Immature natural killer cell (primary cell): ENCODE data around the gene KLK15. TPM values are rescaled to one million over a fixed set of nuclear protein-coding genes. Genes with fewer than 3 reads are reported as not detected.
A peak's percentile ranks its signal among the peaks of the same experiment; 100 is the strongest.

Experiments
- DNase-seq, 3 donors: peaks; one replicate each; pipeline ENCODE4 v3.0.0; 2022; ENCODE audit warnings: mixed read lengths in 1 of 3
- H3K27ac Mint-ChIP-seq, 6 donors: one replicate each; pipeline ENCODE4 v1.8.0; 2020; ENCODE audit warnings: mixed read lengths in 6 of 6, mild to moderate bottlenecking in 5 of 6, inconsistent platforms in 4 of 6, moderate library complexity in 3 of 6
- H3K27me3 Mint-ChIP-seq, 3 donors: one replicate each; pipeline ENCODE4 v1.8.0; 2020 to 2021; ENCODE audit warnings: low read depth in 3 of 3, mild to moderate bottlenecking in 3 of 3, mixed read lengths in 3 of 3, moderate library complexity in 3 of 3, inconsistent platforms in 1 of 3
- H3K36me3 Mint-ChIP-seq, 3 donors: one replicate each; pipeline ENCODE4 v1.8.0; 2020; ENCODE audit warnings: mixed read lengths in 3 of 3, inconsistent platforms in 2 of 3, mild to moderate bottlenecking in 2 of 3
- H3K4me1 Mint-ChIP-seq, 2 donors: one replicate each; pipeline ENCODE4 v1.8.0; 2020; ENCODE audit warnings: inconsistent platforms in 2 of 2, mild to moderate bottlenecking in 2 of 2, mixed read lengths in 2 of 2, moderate library complexity in 1 of 2
- H3K4me3 Mint-ChIP-seq, 5 donors: one replicate each; pipeline ENCODE4 v1.8.0; 2020; ENCODE audit warnings: mild to moderate bottlenecking in 5 of 5, mixed read lengths in 5 of 5, inconsistent platforms in 3 of 5, moderate library complexity in 3 of 5
- H3K9me3 Mint-ChIP-seq, 6 donors: one replicate each; pipeline ENCODE4 v1.8.0; 2020; ENCODE audit warnings: mild to moderate bottlenecking in 6 of 6, mixed read lengths in 6 of 6, inconsistent platforms in 4 of 6, moderate library complexity in 3 of 6
- polyA plus RNA-seq, 3 donors: library from polyadenylated mRNA; unstranded; fragments of 300-500 nt; fragmentation: Illumina TruSeq; gene quantifications; one replicate each; pipeline ENCODE4 v1.2.3, GENCODE V29; 2021

Gene KLK15
- polyA plus RNA-seq, 3 donors from 2014 or later, result not detected

- H3K9me3 Mint-ChIP-seq, result no peaks in the 10 kb centered on the region
- peaks cover 6 to 14% (median 13%) of the 10 kb centered on the region in 3 donors for H3K27me3 Mint-ChIP-seq
- peaks cover 26 to 46% of the 10 kb centered on the region in 2 donors for H3K4me1 Mint-ChIP-seq
- H3K4me3 Mint-ChIP-seq, result peak overlapping the region; percentile 96 to 100 (median 99)
- peak; percentile 99 for DNase-seq
- peak overlapping the region; percentile 97 to 100 (median 100) for H3K27ac Mint-ChIP-seq
- peaks cover 5 to 7% (median 5%) of the 10 kb centered on the region in 3 donors for H3K36me3 Mint-ChIP-seq
Observed at GRCh38 chr19:50804420-50805272, 28.7 kb downstream of the KLK15 start.

GRCh38 chr19:50803633-50804419 lies 29.5 kb downstream of the KLK15 start:
- H3K4me1 Mint-ChIP-seq, result peaks cover 26 to 46% of the 10 kb centered on the region in 2 donors
- H3K4me3 Mint-ChIP-seq, result peak overlapping the region; percentile 96 to 100 (median 99)
- H3K36me3 Mint-ChIP-seq, result peaks cover 5 to 7% (median 5%) of the 10 kb centered on the region in 3 donors
- H3K27ac Mint-ChIP-seq, result peak overlapping the region; percentile 97 to 100 (median 100)
- H3K9me3 Mint-ChIP-seq, result no peaks in the 10 kb centered on the region
- no peak for DNase-seq
- peaks cover 6 to 14% (median 13%) of the 10 kb centered on the region in 3 donors for H3K27me3 Mint-ChIP-seq

- no peak overlapping the region for H3K27ac Mint-ChIP-seq
- peaks cover 5 to 7% (median 5%) of the 10 kb centered on the region in 3 donors for H3K36me3 Mint-ChIP-seq
- peaks cover 26 to 42% of the 10 kb centered on the region in 2 donors for H3K4me1 Mint-ChIP-seq
- no peak for DNase-seq
- H3K4me3 Mint-ChIP-seq, result peak overlapping the region in 1 of 5 donors; percentile 1
- no peaks in the 10 kb centered on the region for H3K9me3 Mint-ChIP-seq
- H3K27me3 Mint-ChIP-seq, result peaks cover 5 to 11% (median 11%) of the 10 kb centered on the region in 3 donors
Observed at GRCh38 chr19:50801107-50801506, 32.3 kb downstream of the KLK15 start.

- peaks cover 16 to 26% of the 10 kb centered on the region in 2 donors for H3K4me1 Mint-ChIP-seq
- H3K36me3 Mint-ChIP-seq, result peaks cover 5 to 7% (median 5%) of the 10 kb centered on the region in 3 donors
- no peak overlapping the region for H3K4me3 Mint-ChIP-seq
- H3K27ac Mint-ChIP-seq, result no peak overlapping the region
- H3K27me3 Mint-ChIP-seq, result peaks cover 6 to 9% (median 6%) of the 10 kb centered on the region in 3 donors
- no peak for DNase-seq
- no peaks in the 10 kb centered on the region for H3K9me3 Mint-ChIP-seq
Observed at GRCh38 chr19:50799547-50799851, 33.9 kb downstream of the KLK15 start.

GRCh38 chr19:50798659-50799546 lies 34.5 kb downstream of the KLK15 start:
- no peak for DNase-seq

GRCh38 chr19:50797781-50798658 lies 35.4 kb downstream of the KLK15 start:
- Mint-ChIP-seq H3K27ac (no peak overlapping the region), H3K4me1 (peaks cover 5 to 11% of the 10 kb centered on the region in 2 donors), H3K27me3 (peaks cover 0 to 3% (median 3%) of the 10 kb centered on the region in 3 donors), H3K36me3 (peaks cover 5 to 7% (median 5%) of the 10 kb centered on the region in 3 donors), H3K4me3 (no peak overlapping the region), H3K9me3 (no peaks in the 10 kb centered on the region)
- no peak for DNase-seq

More at GRCh38 chr19:50798659-50799546, 34.5 kb downstream of the KLK15 start:
- Mint-ChIP-seq H3K27me3 (peaks cover 2 to 6% (median 3%) of the 10 kb centered on the region in 3 donors), H3K4me3 (no peak overlapping the region), H3K27ac (no peak overlapping the region), H3K36me3 (peaks cover 5 to 7% (median 5%) of the 10 kb centered on the region in 3 donors), H3K9me3 (no peaks in the 10 kb centered on the region), H3K4me1 (peaks cover 13 to 20% of the 10 kb centered on the region in 2 donors)

GRCh38 chr19:50797429-50797780 lies 36.0 kb downstream of the KLK15 start:
- H3K9me3 Mint-ChIP-seq, result no peaks in the 10 kb centered on the region
- no peak for DNase-seq
- no peak overlapping the region for H3K4me3 Mint-ChIP-seq
- H3K27ac Mint-ChIP-seq, result no peak overlapping the region
- peaks cover 2 to 6% of the 10 kb centered on the region in 2 donors for H3K4me1 Mint-ChIP-seq
- peaks cover 5 to 7% (median 5%) of the 10 kb centered on the region in 3 donors for H3K36me3 Mint-ChIP-seq
- peaks cover under 1 to 3% (median 3%) of the 10 kb centered on the region in 3 donors for H3K27me3 Mint-ChIP-seq

- peaks cover 0 to 6% of the 10 kb centered on the region in 2 donors for H3K4me1 Mint-ChIP-seq
- H3K36me3 Mint-ChIP-seq, result peaks cover 5 to 7% (median 5%) of the 10 kb centered on the region in 3 donors
- H3K4me3 Mint-ChIP-seq, result no peak overlapping the region
- no peak overlapping the region for H3K27ac Mint-ChIP-seq
- DNase-seq, result no peak
- H3K9me3 Mint-ChIP-seq, result no peaks in the 10 kb centered on the region
- H3K27me3 Mint-ChIP-seq, result peaks cover 3% of the 10 kb centered on the region in 3 donors
Observed at GRCh38 chr19:50796634-50797428, 36.5 kb downstream of the KLK15 start.

GRCh38 chr19:50796128-50796633 lies 37.2 kb downstream of the KLK15 start:
- Mint-ChIP-seq H3K27me3 (peaks cover 3 to 4% (median 3%) of the 10 kb centered on the region in 3 donors), H3K27ac (no peak overlapping the region), H3K4me1 (peaks cover 0 to 4% of the 10 kb centered on the region in 2 donors), H3K9me3 (no peaks in the 10 kb centered on the region), H3K36me3 (peaks cover 4 to 7% (median 5%) of the 10 kb centered on the region in 3 donors), H3K4me3 (no peak overlapping the region)
- no peak for DNase-seq

- Mint-ChIP-seq H3K4me3 (no peak overlapping the region), H3K36me3 (peaks cover 0 to 3% (median 0%) of the 10 kb centered on the region in 3 donors), H3K27ac (no peak overlapping the region), H3K4me1 (no peaks in the 10 kb centered on the region), H3K9me3 (no peaks in the 10 kb centered on the region), H3K27me3 (peaks cover 4 to 5% (median 5%) of the 10 kb centered on the region in 3 donors)
- no peak for DNase-seq
Observed at GRCh38 chr19:50795664-50796073, 37.7 kb downstream of the KLK15 start.

GRCh38 chr19:50794876-50795663 lies 38.3 kb downstream of the KLK15 start:
- Mint-ChIP-seq H3K36me3 (no peaks in the 10 kb centered on the region), H3K27ac (peak overlapping the region in 1 of 6 donors; percentile 65), H3K27me3 (peaks cover 4 to 5% (median 5%) of the 10 kb centered on the region in 3 donors), H3K4me3 (no peak overlapping the region), H3K9me3 (no peaks in the 10 kb centered on the region), H3K4me1 (no peaks in the 10 kb centered on the region)
- DNase-seq, result no peak
